ENCODE data around the gene ROBO1. TPM values are rescaled to one million over a fixed set of nuclear protein-coding genes. Genes with fewer than 3 reads are reported as not detected.
"Not testable (repeated sequence)": the region's sequence is repeated elsewhere in the genome, so short reads cannot be mapped to it uniquely, and the experiment has no call there.

Gene ROBO1
- total RNA-seq, 1 donor from 2014 or later = 73.8 TPM

DNA sequence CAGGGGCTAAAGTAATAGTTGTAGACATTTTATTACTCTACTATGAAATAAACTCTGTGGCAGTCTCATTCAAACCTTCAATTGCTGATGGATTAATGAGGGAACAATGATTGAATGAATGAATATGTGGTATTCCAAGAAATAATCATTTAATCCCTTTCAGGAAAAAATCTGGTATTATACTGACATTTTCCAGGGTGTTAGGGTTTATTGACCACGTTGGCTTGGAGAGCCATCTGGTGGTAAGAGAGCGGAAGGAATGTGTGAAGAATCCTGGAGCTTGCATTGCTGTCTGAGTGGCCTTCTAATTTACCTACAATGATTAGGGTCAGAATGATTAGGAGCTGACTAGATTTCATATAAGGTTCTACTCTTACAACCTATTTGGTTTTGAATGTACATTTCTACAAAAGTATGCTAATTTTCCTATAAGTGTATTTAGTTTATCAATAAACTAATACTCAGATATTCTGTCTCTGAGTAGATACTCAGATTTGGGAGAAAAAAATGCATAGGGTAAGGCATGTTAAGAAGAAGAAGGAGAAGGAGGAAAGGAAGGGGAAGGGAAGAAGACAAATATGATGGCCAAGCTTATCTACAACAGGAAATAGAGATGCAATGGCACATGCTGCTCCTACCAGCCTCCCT lies 249.9 kb downstream of the ROBO1 start:
- TF ChIP-seq, protein P1, sequence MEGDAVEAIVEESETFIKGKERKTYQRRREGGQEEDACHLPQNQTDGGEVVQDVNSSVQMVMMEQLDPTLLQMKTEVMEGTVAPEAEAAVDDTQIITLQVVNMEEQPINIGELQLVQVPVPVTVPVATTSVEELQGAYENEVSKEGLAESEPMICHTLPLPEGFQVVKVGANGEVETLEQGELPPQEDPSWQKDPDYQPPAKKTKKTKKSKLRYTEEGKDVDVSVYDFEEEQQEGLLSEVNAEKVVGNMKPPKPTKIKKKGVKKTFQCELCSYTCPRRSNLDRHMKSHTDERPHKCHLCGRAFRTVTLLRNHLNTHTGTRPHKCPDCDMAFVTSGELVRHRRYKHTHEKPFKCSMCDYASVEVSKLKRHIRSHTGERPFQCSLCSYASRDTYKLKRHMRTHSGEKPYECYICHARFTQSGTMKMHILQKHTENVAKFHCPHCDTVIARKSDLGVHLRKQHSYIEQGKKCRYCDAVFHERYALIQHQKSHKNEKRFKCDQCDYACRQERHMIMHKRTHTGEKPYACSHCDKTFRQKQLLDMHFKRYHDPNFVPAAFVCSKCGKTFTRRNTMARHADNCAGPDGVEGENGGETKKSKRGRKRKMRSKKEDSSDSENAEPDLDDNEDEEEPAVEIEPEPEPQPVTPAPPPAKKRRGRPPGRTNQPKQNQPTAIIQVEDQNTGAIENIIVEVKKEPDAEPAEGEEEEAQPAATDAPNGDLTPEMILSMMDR (IDR thresholded peaks at IDR 0.05) = peak; percentile 80
- peaks cover 16% of the 10 kb centered on the region for H3K4me1 Mint-ChIP-seq (ENCODE audit: unreplicated experiment)
- H3K27me3 Mint-ChIP-seq (ENCODE audit: unreplicated experiment) = peaks cover 3% of the 10 kb centered on the region
- no peak overlapping the region for H3K4me3 Mint-ChIP-seq (ENCODE audit: unreplicated experiment)
- H3K9me3 Mint-ChIP-seq (ENCODE audit: unreplicated experiment) = no peaks in the 10 kb centered on the region
- H3K27ac Mint-ChIP-seq (ENCODE audit: unreplicated experiment) = no peak overlapping the region
- no peaks in the 10 kb centered on the region for H3K36me3 Mint-ChIP-seq (ENCODE audit: unreplicated experiment)
- DNase-seq (ENCODE audit: extremely low spot score, unreplicated experiment) = no peak

DNA sequence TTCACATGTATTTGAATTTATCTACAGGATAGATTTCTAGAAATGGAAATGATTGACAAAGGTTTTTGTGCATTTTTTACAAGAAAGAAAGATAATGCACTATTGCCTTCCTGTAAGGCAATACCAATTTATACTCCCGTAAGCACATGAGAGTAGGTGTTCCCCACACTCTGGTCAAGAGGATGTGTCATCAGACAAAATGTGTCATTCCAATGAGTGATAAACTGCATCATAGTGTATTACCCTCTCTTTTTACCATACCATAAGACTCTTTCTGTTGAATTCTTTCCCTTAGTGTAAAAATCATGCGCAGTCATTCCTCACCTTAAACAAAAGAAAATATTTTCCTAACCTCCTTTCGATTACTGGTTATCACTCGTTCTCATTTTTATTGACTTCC lies 251.0 kb downstream of the ROBO1 start:
- TF ChIP-seq, protein P1 (IDR thresholded peaks at IDR 0.05) = no peak
- no peak overlapping the region for H3K27ac Mint-ChIP-seq (ENCODE audit: unreplicated experiment)
- H3K9me3 Mint-ChIP-seq (ENCODE audit: unreplicated experiment) = no peaks in the 10 kb centered on the region
- DNase-seq (ENCODE audit: extremely low spot score, unreplicated experiment) = no peak
- H3K27me3 Mint-ChIP-seq (ENCODE audit: unreplicated experiment) = peaks cover 3% of the 10 kb centered on the region
- no peak overlapping the region for H3K4me3 Mint-ChIP-seq (ENCODE audit: unreplicated experiment)
- peaks cover 16% of the 10 kb centered on the region for H3K4me1 Mint-ChIP-seq (ENCODE audit: unreplicated experiment)
- H3K36me3 Mint-ChIP-seq (ENCODE audit: unreplicated experiment) = no peaks in the 10 kb centered on the region

DNA sequence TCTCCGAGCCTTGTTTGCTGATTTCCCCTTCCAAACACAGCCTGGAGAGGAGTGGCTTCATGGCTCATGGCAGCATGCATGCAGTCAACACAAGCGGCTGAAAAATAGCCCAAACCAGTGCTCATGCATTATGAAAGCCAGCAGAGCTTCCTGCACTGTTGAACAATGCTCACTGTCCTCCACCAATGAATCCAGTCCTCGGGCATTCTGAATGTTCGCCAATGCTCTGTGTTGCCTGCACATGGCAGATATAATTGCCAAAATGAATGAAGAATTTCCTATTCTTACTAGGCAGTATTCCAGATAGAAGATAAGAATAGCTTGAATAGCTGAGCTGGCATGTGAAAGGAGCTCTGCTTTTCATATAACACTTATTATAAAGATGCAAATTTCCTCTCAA lies 252.7 kb downstream of the ROBO1 start:
- no peak for DNase-seq (ENCODE audit: extremely low spot score, unreplicated experiment)
- H3K36me3 Mint-ChIP-seq (ENCODE audit: unreplicated experiment) = no peaks in the 10 kb centered on the region
- peaks cover 4% of the 10 kb centered on the region for H3K4me1 Mint-ChIP-seq (ENCODE audit: unreplicated experiment)
- peaks cover 2% of the 10 kb centered on the region for H3K27me3 Mint-ChIP-seq (ENCODE audit: unreplicated experiment)
- TF ChIP-seq, protein P1 (IDR thresholded peaks at IDR 0.05) = no peak
- no peak overlapping the region for H3K4me3 Mint-ChIP-seq (ENCODE audit: unreplicated experiment)
- H3K27ac Mint-ChIP-seq (ENCODE audit: unreplicated experiment) = no peak overlapping the region
- no peaks in the 10 kb centered on the region for H3K9me3 Mint-ChIP-seq (ENCODE audit: unreplicated experiment)

DNA sequence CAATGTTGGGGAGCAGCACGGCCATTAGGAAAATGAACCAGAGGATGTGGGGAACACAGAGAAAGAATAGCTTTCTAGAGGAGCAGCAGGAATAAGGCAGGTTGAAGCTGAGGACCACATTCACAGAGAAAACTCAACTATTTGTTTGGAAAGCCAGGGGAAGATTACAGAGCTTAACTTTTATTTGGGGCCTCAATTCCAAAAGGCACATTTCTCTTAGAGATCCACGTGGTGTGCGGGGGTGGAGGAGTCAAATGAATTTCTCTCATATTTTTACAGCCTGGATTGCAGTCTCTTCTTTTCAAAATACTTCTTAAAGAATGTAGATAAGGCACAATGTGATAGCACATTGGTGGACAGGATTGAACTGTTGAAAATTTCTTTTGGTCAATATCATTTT lies 253.7 kb downstream of the ROBO1 start:
- H3K4me3 Mint-ChIP-seq (ENCODE audit: unreplicated experiment) = no peak overlapping the region
- peaks cover 2% of the 10 kb centered on the region for H3K27me3 Mint-ChIP-seq (ENCODE audit: unreplicated experiment)
- no peak for DNase-seq (ENCODE audit: extremely low spot score, unreplicated experiment)
- H3K36me3 Mint-ChIP-seq (ENCODE audit: unreplicated experiment) = no peaks in the 10 kb centered on the region
- TF ChIP-seq, protein P1 (IDR thresholded peaks at IDR 0.05) = no peak
- no peak overlapping the region for H3K27ac Mint-ChIP-seq (ENCODE audit: unreplicated experiment)
- H3K4me1 Mint-ChIP-seq (ENCODE audit: unreplicated experiment) = no peaks in the 10 kb centered on the region
- no peaks in the 10 kb centered on the region for H3K9me3 Mint-ChIP-seq (ENCODE audit: unreplicated experiment)

DNA sequence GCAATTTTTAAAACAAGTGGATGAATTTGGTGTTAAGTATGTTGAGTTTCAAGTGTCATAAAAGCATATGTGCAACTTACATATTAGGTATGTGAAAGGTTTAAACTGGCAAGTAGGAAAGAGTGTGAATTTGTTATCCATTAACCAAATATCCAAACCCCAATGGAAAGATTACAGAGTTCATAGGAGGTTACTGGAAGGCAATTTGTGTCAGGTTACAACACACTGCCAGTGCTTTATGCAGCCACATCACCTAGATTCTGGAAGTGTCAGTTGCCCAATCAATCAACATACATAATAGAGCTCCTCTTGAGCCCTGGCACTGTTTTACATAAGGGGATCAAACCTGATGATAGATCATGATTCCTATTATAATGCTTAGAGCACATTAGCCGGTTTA lies 261.0 kb downstream of the ROBO1 start:
- no peak overlapping the region for H3K4me3 Mint-ChIP-seq (ENCODE audit: unreplicated experiment)
- H3K9me3 Mint-ChIP-seq (ENCODE audit: unreplicated experiment) = no peaks in the 10 kb centered on the region
- TF ChIP-seq, protein P1 (IDR thresholded peaks at IDR 0.05) = no peak
- H3K36me3 Mint-ChIP-seq (ENCODE audit: unreplicated experiment) = no peaks in the 10 kb centered on the region
- H3K27ac Mint-ChIP-seq (ENCODE audit: unreplicated experiment) = no peak overlapping the region
- H3K4me1 Mint-ChIP-seq (ENCODE audit: unreplicated experiment) = no peaks in the 10 kb centered on the region
- no peaks in the 10 kb centered on the region for H3K27me3 Mint-ChIP-seq (ENCODE audit: unreplicated experiment)
- no peak for DNase-seq (ENCODE audit: extremely low spot score, unreplicated experiment)

DNA sequence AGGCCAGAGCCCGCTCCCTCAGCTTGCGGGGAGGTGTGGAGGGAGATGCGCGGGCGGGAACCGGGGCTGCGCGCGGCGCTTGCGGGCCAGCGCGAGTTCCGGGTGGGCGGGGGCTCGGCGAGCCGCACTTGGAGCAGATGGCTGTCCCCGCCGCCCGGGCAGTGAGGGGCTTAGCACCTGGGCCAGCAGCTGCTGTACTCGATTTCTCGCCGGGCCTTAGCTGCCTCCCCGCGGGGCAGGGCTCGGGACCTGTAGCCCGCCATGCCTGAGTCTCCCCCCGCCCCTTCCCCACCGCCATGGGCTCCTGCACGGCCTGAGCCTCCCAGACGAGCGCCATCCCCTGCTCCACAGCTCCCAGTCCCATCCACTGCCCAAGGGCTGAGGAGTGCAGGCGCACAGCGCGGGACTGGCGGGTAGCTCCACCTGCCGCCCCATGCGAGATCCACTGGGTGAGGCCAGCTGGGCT lies 265.5 kb downstream of the ROBO1 start:
- not testable (repeated sequence) for H3K36me3 Mint-ChIP-seq (ENCODE audit: unreplicated experiment); DNase-seq (ENCODE audit: extremely low spot score, unreplicated experiment); H3K4me1 Mint-ChIP-seq (ENCODE audit: unreplicated experiment); H3K9me3 Mint-ChIP-seq (ENCODE audit: unreplicated experiment); H3K4me3 Mint-ChIP-seq (ENCODE audit: unreplicated experiment); H3K27ac Mint-ChIP-seq (ENCODE audit: unreplicated experiment); H3K27me3 Mint-ChIP-seq (ENCODE audit: unreplicated experiment)

Data from osteocyte (in vitro differentiated cells).